HEK293 (cell line): ENCODE results near the gene RBM17.

ENCODE experiments used
- CTCF ChIA-PET: fragments of 350-600 bp; formaldehyde crosslinking; extraction: SDS; loops from one replicate; lab custom pipeline; 2021; ENCODE audit warnings: antibody characterized with exemption; lab: Yijun Ruan, JAX
- POLR2A ChIA-PET: fragments of 300-600 bp; formaldehyde crosslinking; extraction: SDS; loops from one replicate; lab custom pipeline; 2020; ENCODE audit warnings: antibody characterized with exemption, inconsistent platforms; lab: Yijun Ruan, JAX
- H3K27ac ChIP-seq: fragments of 200-500 bp; sonication (Bioruptor generic); 2 replicates; pipeline ENCODE4 v1.5.1; 2014; ENCODE audit warnings: low read depth, low read length, control low read depth, inconsistent platforms; ENCODE audit errors: extremely low read depth
- H3K36me3 ChIP-seq, 2 experiments: fragments of 200-500 bp in 1 of 2; sonication (Bioruptor generic) in 1 of 2; 1 replicate in 1 of 2; 2 replicates in 1 of 2; pipeline ENCODE4 v1.5.1; 2014 to 2017; ENCODE audit warnings: inconsistent platforms in 2 of 2, low read length in 2 of 2; ENCODE audit not compliant: control insufficient read depth in 2 of 2, insufficient read depth in 1 of 2
- H3K4me1 ChIP-seq: fragments of 200-500 bp; sonication (Bioruptor generic); 2 replicates; pipeline ENCODE4 v1.5.1; 2014; ENCODE audit warnings: mild to moderate bottlenecking, low read length, inconsistent platforms; ENCODE audit not compliant: control insufficient read depth, insufficient read depth
- H3K4me3 ChIP-seq: 2 replicates; pipeline ENCODE4 v1.5.1; 2011; ENCODE audit warnings: low read depth, mild to moderate bottlenecking, control low read depth, low read length, moderate library complexity
- H3K9me3 ChIP-seq: fragments of 200-500 bp; sonication (Bioruptor generic); 2 replicates; pipeline ENCODE4 v1.5.1; 2014; ENCODE audit warnings: low read depth, low read length, inconsistent platforms; ENCODE audit not compliant: control insufficient read depth, insufficient read depth
- IKZF3 ChIP-seq: fragments of 450-650 bp; IDR thresholded peaks from 2 replicates; pipeline ENCODE4 v1.5.0; 2018; ENCODE audit warnings: missing biosample characterization, mild to moderate bottlenecking, missing genetic modification characterization, moderate library complexity
- PRDM10 ChIP-seq: fragments of 450-650 bp; formaldehyde crosslinking; IDR thresholded peaks from 2 replicates; pipeline ENCODE4 v1.5.1; 2016; ENCODE audit warnings: missing biosample characterization, missing genetic modification characterization
- SP3 ChIP-seq: fragments of 450-650 bp; formaldehyde crosslinking; IDR thresholded peaks from 2 replicates; pipeline ENCODE4 v1.5.1; 2016; ENCODE audit warnings: missing biosample characterization, missing genetic modification characterization
- ZBTB10 ChIP-seq: fragments of 450-650 bp; formaldehyde crosslinking; IDR thresholded peaks from 2 replicates; pipeline ENCODE4 v1.5.1; 2016; ENCODE audit warnings: missing biosample characterization, missing genetic modification characterization
- ZIC2 ChIP-seq: fragments of 450-650 bp; formaldehyde crosslinking; IDR thresholded peaks from 2 replicates; pipeline ENCODE4 v1.5.1; 2016; ENCODE audit warnings: missing biosample characterization, missing genetic modification characterization
- ZNF112 ChIP-seq: fragments of 450-650 bp; formaldehyde crosslinking; IDR thresholded peaks from 2 replicates; pipeline ENCODE4 v1.5.0; 2017; ENCODE audit warnings: missing biosample characterization, missing genetic modification characterization
- ZNF223 ChIP-seq: fragments of 450-650 bp; formaldehyde crosslinking; IDR thresholded peaks from 2 replicates; pipeline ENCODE4 v1.5.1; 2016; ENCODE audit warnings: missing biosample characterization, missing genetic modification characterization
- ZNF433 ChIP-seq: fragments of 450-650 bp; formaldehyde crosslinking; IDR thresholded peaks from 2 replicates; pipeline ENCODE4 v1.5.1; 2016; ENCODE audit warnings: missing biosample characterization, missing genetic modification characterization, low read depth
- ZNF501 ChIP-seq: fragments of 450-650 bp; formaldehyde crosslinking; IDR thresholded peaks from 2 replicates; pipeline ENCODE4 v1.5.1; 2016; ENCODE audit warnings: missing biosample characterization, missing genetic modification characterization
- ZNF555 ChIP-seq: fragments of 450-650 bp; formaldehyde crosslinking; conservative IDR thresholded peaks from 2 replicates; pipeline ENCODE4 v1.5.1; 2017; ENCODE audit warnings: missing biosample characterization, mild to moderate bottlenecking, missing genetic modification characterization, inconsistent platforms
- ZNF600 ChIP-seq: fragments of 450-650 bp; formaldehyde crosslinking; IDR thresholded peaks from 2 replicates; pipeline ENCODE4 v1.5.1; 2016; ENCODE audit warnings: missing biosample characterization, missing genetic modification characterization
- ZNF670 ChIP-seq: fragments of 450-650 bp; formaldehyde crosslinking; IDR thresholded peaks from 2 replicates; pipeline ENCODE4 v1.5.1; 2016; ENCODE audit warnings: missing biosample characterization, missing genetic modification characterization, low read depth
- ZNF843 ChIP-seq: fragments of 450-650 bp; formaldehyde crosslinking; IDR thresholded peaks from 2 replicates; pipeline ENCODE4 v1.5.1; 2016; ENCODE audit warnings: missing biosample characterization, missing genetic modification characterization
- TF ChIP-seq, protein P1 (sequence below): fragments of 450-650 bp; IDR thresholded peaks from 2 replicates; pipeline ENCODE4 v1.5.1; 2018; ENCODE audit warnings: missing biosample characterization, mild to moderate bottlenecking, missing genetic modification characterization
- TF ChIP-seq, protein P2 (sequence below): fragments of 450-650 bp; formaldehyde crosslinking; IDR thresholded peaks from 2 replicates; pipeline ENCODE4 v1.5.1; 2016; ENCODE audit warnings: missing biosample characterization, missing genetic modification characterization, low read depth

Gene RBM17

DNA sequence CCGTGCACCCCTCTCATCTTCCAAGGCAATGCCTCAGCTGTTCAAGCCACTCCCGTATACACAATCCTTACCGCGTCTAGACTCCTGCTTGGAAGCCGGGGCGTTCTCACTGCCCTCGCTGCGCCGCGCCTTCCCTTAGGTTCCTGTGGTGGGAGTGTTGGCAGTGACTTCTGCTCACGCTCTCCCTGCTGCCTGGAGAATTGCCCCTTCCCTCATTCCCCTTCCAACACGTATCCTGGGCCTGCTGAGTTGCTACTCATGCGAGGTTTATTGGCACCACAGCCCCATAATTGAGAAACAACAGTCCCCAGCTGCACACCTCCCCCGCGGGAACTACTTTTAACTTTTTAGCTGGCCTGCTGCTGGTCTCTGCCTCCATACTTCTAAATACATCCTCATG, 31.9 kb downstream of the RBM17 start:
- H3K4me3 ChIP-seq, result no peak overlapping the region
- H3K9me3 ChIP-seq, result no peaks in the 10 kb centered on the region
- H3K36me3 ChIP-seq, result peaks cover 0 to 14% of the 10 kb centered on the region in 2 experiments; a peak in 2 of 3 replicates
- H3K27ac ChIP-seq, result no peak overlapping the region
- ChIA-PET POLR2A (interaction anchor here (0.5 to 1.1 kb wide), 3 partner anchors 10 to 82 kb away, joined by 3 to 5 read pairs (median 4); partner anchors contain the start of gene PFKFB3), CTCF (interaction anchor here (1.0 kb wide), 1 partner anchor 34 kb away, joined by 4 read pairs; no protein-coding TSS in a partner anchor)
- TF ChIP-seq ZNF670 (tag by site-specific recombination) (no peak), ZIC2 (tag by site-specific recombination) (peak; percentile 47; the same call in 1 of the 2 replicates)
- H3K4me1 ChIP-seq, result no peaks in the 10 kb centered on the region

- Histone ChIP-seq H3K4me3 (no peak overlapping the region), H3K27ac (no peak overlapping the region), H3K9me3 (no peaks in the 10 kb centered on the region), H3K36me3 (peaks cover 0 to 9% of the 10 kb centered on the region in 2 experiments; a peak in 2 of 3 replicates), H3K4me1 (no peaks in the 10 kb centered on the region)
- no peak for TF ChIP-seq ZNF555 (tag by site-specific recombination)
- no peak for TF ChIP-seq ZNF433
- TF ChIP-seq, protein P1, sequence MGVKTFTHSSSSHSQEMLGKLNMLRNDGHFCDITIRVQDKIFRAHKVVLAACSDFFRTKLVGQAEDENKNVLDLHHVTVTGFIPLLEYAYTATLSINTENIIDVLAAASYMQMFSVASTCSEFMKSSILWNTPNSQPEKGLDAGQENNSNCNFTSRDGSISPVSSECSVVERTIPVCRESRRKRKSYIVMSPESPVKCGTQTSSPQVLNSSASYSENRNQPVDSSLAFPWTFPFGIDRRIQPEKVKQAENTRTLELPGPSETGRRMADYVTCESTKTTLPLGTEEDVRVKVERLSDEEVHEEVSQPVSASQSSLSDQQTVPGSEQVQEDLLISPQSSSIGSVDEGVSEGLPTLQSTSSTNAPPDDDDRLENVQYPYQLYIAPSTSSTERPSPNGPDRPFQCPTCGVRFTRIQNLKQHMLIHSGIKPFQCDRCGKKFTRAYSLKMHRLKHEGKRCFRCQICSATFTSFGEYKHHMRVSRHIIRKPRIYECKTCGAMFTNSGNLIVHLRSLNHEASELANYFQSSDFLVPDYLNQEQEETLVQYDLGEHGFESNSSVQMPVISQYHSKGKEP (tag by site-specific recombination), result no peak
- no peak for TF ChIP-seq ZBTB10
- no peak for TF ChIP-seq ZNF843
- no peak for TF ChIP-seq ZNF501 (tag by site-specific recombination)
- no peak for TF ChIP-seq PRDM10 (tag by site-specific recombination)
- no peak for TF ChIP-seq ZNF112 (tag by site-specific recombination)
- TF ChIP-seq ZIC2 (tag by site-specific recombination), result no peak
- no peak for TF ChIP-seq IKZF3
- TF ChIP-seq, protein P2, sequence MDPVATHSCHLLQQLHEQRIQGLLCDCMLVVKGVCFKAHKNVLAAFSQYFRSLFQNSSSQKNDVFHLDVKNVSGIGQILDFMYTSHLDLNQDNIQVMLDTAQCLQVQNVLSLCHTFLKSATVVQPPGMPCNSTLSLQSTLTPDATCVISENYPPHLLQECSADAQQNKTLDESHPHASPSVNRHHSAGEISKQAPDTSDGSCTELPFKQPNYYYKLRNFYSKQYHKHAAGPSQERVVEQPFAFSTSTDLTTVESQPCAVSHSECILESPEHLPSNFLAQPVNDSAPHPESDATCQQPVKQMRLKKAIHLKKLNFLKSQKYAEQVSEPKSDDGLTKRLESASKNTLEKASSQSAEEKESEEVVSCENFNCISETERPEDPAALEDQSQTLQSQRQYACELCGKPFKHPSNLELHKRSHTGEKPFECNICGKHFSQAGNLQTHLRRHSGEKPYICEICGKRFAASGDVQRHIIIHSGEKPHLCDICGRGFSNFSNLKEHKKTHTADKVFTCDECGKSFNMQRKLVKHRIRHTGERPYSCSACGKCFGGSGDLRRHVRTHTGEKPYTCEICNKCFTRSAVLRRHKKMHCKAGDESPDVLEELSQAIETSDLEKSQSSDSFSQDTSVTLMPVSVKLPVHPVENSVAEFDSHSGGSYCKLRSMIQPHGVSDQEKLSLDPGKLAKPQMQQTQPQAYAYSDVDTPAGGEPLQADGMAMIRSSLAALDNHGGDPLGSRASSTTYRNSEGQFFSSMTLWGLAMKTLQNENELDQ (tag by site-specific recombination), result no peak
- no peak for TF ChIP-seq ZNF223
- no peak for TF ChIP-seq SP3 (tag by site-specific recombination)
- no peak for TF ChIP-seq ZNF600 (tag by site-specific recombination)
- CTCF ChIA-PET, result interaction anchor here (1.0 kb wide), 1 partner anchor 35 kb away, joined by 4 read pairs; no protein-coding TSS in a partner anchor
- POLR2A ChIA-PET, result interaction anchor here (1.1 kb wide), 1 partner anchor 81 kb away, joined by 3 read pairs; the partner anchor contains the start of gene PFKFB3
Observed at GRCh38 chr10:6121146-6121545, 32.3 kb downstream of the RBM17 start.
